HCT116 (cell line): ENCODE data around the gene SERTAD3. TPM values are rescaled to one million over a fixed set of nuclear protein-coding genes. Genes with fewer than 3 reads are reported as not detected.

Source experiments
- ATAC-seq: fragments of 200-7000 bp; cut with Tn5 transposase; 2 replicates; pipeline ENCODE4 v1.9.1; 2020; ENCODE audit warnings: mild to moderate bottlenecking, moderate library complexity
- BruUV-seq: library from RNA; stranded (reverse); fragments of 400-500 nt; replicated peaks from 2 replicates; lab custom pipeline; 2021; lab: Mats Ljungman, UMichigan
- CTCF ChIA-PET: fragments of 300-600 bp; sonication (Branson Sonifier 250); formaldehyde crosslinking; loops from one replicate; lab custom pipeline; 2021; ENCODE audit warnings: antibody characterized with exemption; lab: Charles Lee
- POLR2A ChIA-PET: fragments of 300-600, 350-600 bp; sonication (Branson Sonifier 250); formaldehyde crosslinking; loops from one replicate; lab custom pipeline; 2021; ENCODE audit warnings: antibody characterized with exemption; lab: Charles Lee
- RAD21 ChIA-PET, 2 experiments: fragments of 300-600 bp; sonication (Branson Sonifier 250); formaldehyde crosslinking; loops; one replicate each; lab custom pipeline; 2023; ENCODE audit warnings: low total read pairs in 2 of 2; ENCODE audit not compliant: uncharacterized antibody in 2 of 2, unreplicated experiment in 2 of 2, low non-redundant PET in 1 of 2; lab: Charles Lee
- DNase-seq: peaks from one replicate; pipeline ENCODE4 v3.0.0-alpha.2; 2010; ENCODE audit warnings: low read depth, low spot score
- H2AFZ ChIP-seq: fragments of 200-600 bp; shearing (Covaris generic), sonication (generic); 2 replicates; pipeline ENCODE4 v1.6.1; 2017; ENCODE audit warnings: low read depth, mixed run types, mixed read lengths, antibody characterized with exemption, low read length; ENCODE audit not compliant: poor library complexity, severe bottlenecking
- H3K27ac ChIP-seq: 2 replicates; pipeline ENCODE4 v1.5.1; 2012; ENCODE audit warnings: low read depth, low read length
- H3K27me3 ChIP-seq: fragments of 200-600 bp; sonication (generic); 2 replicates; pipeline ENCODE4 v1.6.1; 2016; ENCODE audit warnings: mixed run types, low read length, mixed read lengths; ENCODE audit not compliant: insufficient read depth
- H3K36me3 ChIP-seq, 2 experiments: fragments of 200-500 bp in 1 of 2; fragments of 200-600 bp in 1 of 2; sonication (Bioruptor generic) in 1 of 2; sonication (generic) in 1 of 2; 2 replicates each; pipeline versions ENCODE4 v1.5.1 to v1.6.1; 2014 to 2016; ENCODE audit warnings: low read length in 2 of 2, inconsistent platforms in 1 of 2, mixed read lengths in 1 of 2, mixed run types in 1 of 2; ENCODE audit not compliant: insufficient read depth in 2 of 2, control insufficient read depth in 1 of 2
- H3K4me1 ChIP-seq, 2 experiments: fragments of 200-600 bp in 1 of 2; sonication (generic) in 1 of 2; 2 replicates each; pipeline versions ENCODE4 v1.5.1 to v1.6.1; 2012 to 2017; ENCODE audit warnings: low read length in 2 of 2, inconsistent platforms in 1 of 2, mild to moderate bottlenecking in 1 of 2, mixed read lengths in 1 of 2, mixed run types in 1 of 2, moderate library complexity in 1 of 2; ENCODE audit not compliant: insufficient read depth in 2 of 2, control insufficient read depth in 1 of 2
- H3K4me2 ChIP-seq: fragments of 200-600 bp; sonication (generic); 2 replicates; pipeline ENCODE4 v1.6.1; 2017; ENCODE audit warnings: mixed run types, low read length, mixed read lengths
- H3K4me3 ChIP-seq, 2 experiments: fragments of 200-600 bp in 1 of 2; sonication (generic) in 1 of 2; replicated peaks in 1 of 2; 2 replicates each; pipeline ENCODE4 v1.5.1; 2011 to 2016; ENCODE audit warnings: low read length in 2 of 2, control low read depth in 1 of 2, low read depth in 1 of 2, mild to moderate bottlenecking in 1 of 2, mixed read lengths in 1 of 2, mixed run types in 1 of 2
- H3K79me2 ChIP-seq: fragments of 200-600 bp; sonication (generic); 2 replicates; pipeline ENCODE4 v1.6.1; 2017; ENCODE audit warnings: mild to moderate bottlenecking, mixed run types, low read length, moderate library complexity, mixed read lengths; ENCODE audit not compliant: insufficient read depth
- H3K9ac ChIP-seq: fragments of 200-600 bp; sonication (generic); 2 replicates; pipeline ENCODE4 v1.6.1; 2016; ENCODE audit warnings: low read length, mixed read lengths
- H3K9me2 ChIP-seq: fragments of 200-600 bp; sonication (generic), shearing (Covaris generic); 2 replicates; pipeline ENCODE4 v1.6.1; 2017; ENCODE audit warnings: mixed run types, mild to moderate bottlenecking, moderate library complexity; ENCODE audit not compliant: insufficient read depth
- H3K9me3 ChIP-seq, 2 experiments: fragments of 200-500 bp in 1 of 2; fragments of 200-600 bp in 1 of 2; sonication (Bioruptor generic) in 1 of 2; sonication (generic) in 1 of 2; 2 replicates each; pipeline ENCODE4 v1.6.1; 2014 to 2017; ENCODE audit warnings: low read length in 2 of 2, mixed read lengths in 2 of 2, inconsistent platforms in 1 of 2, low read depth in 1 of 2, mild to moderate bottlenecking in 1 of 2, mixed run types in 1 of 2, moderate library complexity in 1 of 2; ENCODE audit not compliant: control insufficient read depth in 1 of 2, insufficient read depth in 1 of 2
- H4K20me1 ChIP-seq: fragments of 200-600 bp; sonication (generic), shearing (Covaris generic); 2 replicates; pipeline ENCODE4 v1.6.1; 2017; ENCODE audit warnings: mixed run types, mild to moderate bottlenecking, moderate library complexity; ENCODE audit not compliant: insufficient read depth
- CBX3 ChIP-seq: IDR thresholded peaks from 2 replicates; pipeline ENCODE4 v1.6.1; 2012; ENCODE audit warnings: low read depth
- ELF1 ChIP-seq: IDR thresholded peaks from 2 replicates; pipeline ENCODE4 v1.6.1; 2012; ENCODE audit warnings: low read depth, borderline replicate concordance
- EZH2 ChIP-seq: fragments of 200-600 bp; sonication (generic); IDR thresholded peaks from 2 replicates; pipeline ENCODE4 v1.6.1; 2017; ENCODE audit warnings: antibody characterized with exemption, mixed run types
- EZH2phosphoT487 ChIP-seq: fragments of 200-600 bp; IDR thresholded peaks from 2 replicates; pipeline ENCODE4 v1.6.1; 2018; ENCODE audit warnings: antibody characterized with exemption, borderline replicate concordance
- JUND ChIP-seq: IDR thresholded peaks from 2 replicates; pipeline ENCODE4 v1.6.1; 2012
- POLR2A ChIP-seq: IDR thresholded peaks from 2 replicates; pipeline ENCODE4 v1.7.0; 2011; ENCODE audit warnings: borderline replicate concordance; ENCODE audit not compliant: insufficient read depth, insufficient read length; ENCODE audit errors: extremely low read depth
- SP1 ChIP-seq: IDR thresholded peaks from 2 replicates; pipeline ENCODE4 v1.6.1; 2012; ENCODE audit warnings: low read depth
- YY1 ChIP-seq: IDR thresholded peaks from 2 replicates; pipeline ENCODE4 v1.6.1; 2011; ENCODE audit warnings: low read length, low read depth, moderate library complexity, mild to moderate bottlenecking; ENCODE audit not compliant: insufficient replicate concordance; ENCODE audit errors: extremely low read depth
- ZNF274 ChIP-seq: fragments of 200-500 bp; sonication (Bioruptor generic); IDR thresholded peaks from 2 replicates; pipeline ENCODE4 v1.6.1; 2014; ENCODE audit warnings: mild to moderate bottlenecking, low read depth, low read length, inconsistent platforms
- intact Hi-C: fragments of 100-400 bp; cut with micrococcal nuclease; formaldehyde crosslinking; loops from 2 replicates; pipeline ENCODE4 v1.10.0; 2022
- total RNA-seq: library from RNA; stranded (reverse); gene quantifications from one replicate; pipeline ENCODE4 v1.2.1, GENCODE V29; 2021; ENCODE audit not compliant: unreplicated experiment
- TF ChIP-seq, protein P1 (sequence below), 3 experiments: fragments of 200-600 bp in 1 of 3; sonication (generic) in 1 of 3; IDR thresholded peaks in 2 of 3; conservative IDR thresholded peaks in 1 of 3; 2 replicates each; pipeline ENCODE4 v1.5.1; 2012 to 2017; ENCODE audit warnings: low read depth in 2 of 3, low read length in 2 of 3, antibody characterized with exemption in 1 of 3, borderline replicate concordance in 1 of 3, control low read depth in 1 of 3, mild to moderate bottlenecking in 1 of 3, mixed read lengths in 1 of 3, mixed run types in 1 of 3, moderate library complexity in 1 of 3; ENCODE audit not compliant: insufficient read depth in 1 of 3

SERTAD3 gene
- total RNA-seq, 1 experiment from 2014 or later: 32.4 TPM

DNA sequence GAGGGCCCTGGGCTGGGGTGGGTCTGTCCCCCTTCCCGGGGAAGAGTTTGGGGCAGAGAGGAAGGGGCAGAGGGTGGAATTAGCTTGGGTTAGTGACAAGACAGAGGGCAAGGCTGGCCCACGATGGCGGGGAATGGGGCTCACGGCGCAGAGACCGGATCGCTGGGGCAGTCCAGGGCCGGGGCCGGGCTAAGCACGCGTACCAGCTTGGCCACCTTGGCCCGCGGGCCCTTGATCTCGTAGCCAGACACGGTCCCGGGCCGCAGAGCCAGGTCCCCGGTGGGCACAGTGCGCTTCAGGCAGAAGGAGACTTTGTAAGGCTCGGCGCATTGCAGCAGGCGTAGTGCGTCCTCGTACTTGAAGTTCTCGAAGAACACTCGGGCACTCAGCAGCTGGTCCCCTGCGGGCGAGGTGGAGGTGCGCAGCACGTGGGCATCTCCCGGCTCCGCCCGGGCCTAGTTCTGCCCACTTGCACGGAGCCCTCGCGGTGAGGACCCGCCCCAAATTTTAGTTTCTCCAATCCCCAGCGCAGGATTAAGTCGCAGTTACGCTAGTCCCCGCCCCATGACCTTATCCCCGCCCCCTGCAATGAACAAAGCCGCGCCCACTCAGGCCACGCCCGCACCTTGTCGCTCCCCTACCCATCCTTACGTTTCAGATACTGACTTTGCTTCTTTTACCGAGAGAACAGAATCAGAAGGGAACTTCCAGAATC, 45.6 kb downstream of the SERTAD3 start:
- Histone ChIP-seq H2AFZ (no peak overlapping the region), H3K4me1 (peaks cover 5 to 26% of the 10 kb centered on the region in 2 experiments; a peak in 3 of 4 replicates), H3K27ac (no peak overlapping the region), H3K9ac (no peak overlapping the region), H3K79me2 (no peaks in the 10 kb centered on the region), H4K20me1 (no peaks in the 10 kb centered on the region), H3K4me2 (no peak overlapping the region), H3K36me3 (no peaks in the 10 kb centered on the region), H3K9me2 (no peaks in the 10 kb centered on the region), H3K9me3 (no peaks in the 10 kb centered on the region), H3K4me3 (no peak overlapping the region), H3K27me3 (no peaks in the 10 kb centered on the region)
- ATAC-seq (peak; percentile 23), DNase-seq (no peak)
- intact Hi-C loops: no loop called here
- ChIA-PET POLR2A (no interaction called here), CTCF (no interaction called here), RAD21 (no interaction called here)
- no peak for TF ChIP-seq POLR2A
- TF ChIP-seq EZH2: no peak
- TF ChIP-seq SP1: no peak
- TF ChIP-seq JUND: no peak
- no peak for TF ChIP-seq EZH2phosphoT487
- TF ChIP-seq ZNF274: no peak
- no peak for TF ChIP-seq YY1
- TF ChIP-seq, protein P1, sequence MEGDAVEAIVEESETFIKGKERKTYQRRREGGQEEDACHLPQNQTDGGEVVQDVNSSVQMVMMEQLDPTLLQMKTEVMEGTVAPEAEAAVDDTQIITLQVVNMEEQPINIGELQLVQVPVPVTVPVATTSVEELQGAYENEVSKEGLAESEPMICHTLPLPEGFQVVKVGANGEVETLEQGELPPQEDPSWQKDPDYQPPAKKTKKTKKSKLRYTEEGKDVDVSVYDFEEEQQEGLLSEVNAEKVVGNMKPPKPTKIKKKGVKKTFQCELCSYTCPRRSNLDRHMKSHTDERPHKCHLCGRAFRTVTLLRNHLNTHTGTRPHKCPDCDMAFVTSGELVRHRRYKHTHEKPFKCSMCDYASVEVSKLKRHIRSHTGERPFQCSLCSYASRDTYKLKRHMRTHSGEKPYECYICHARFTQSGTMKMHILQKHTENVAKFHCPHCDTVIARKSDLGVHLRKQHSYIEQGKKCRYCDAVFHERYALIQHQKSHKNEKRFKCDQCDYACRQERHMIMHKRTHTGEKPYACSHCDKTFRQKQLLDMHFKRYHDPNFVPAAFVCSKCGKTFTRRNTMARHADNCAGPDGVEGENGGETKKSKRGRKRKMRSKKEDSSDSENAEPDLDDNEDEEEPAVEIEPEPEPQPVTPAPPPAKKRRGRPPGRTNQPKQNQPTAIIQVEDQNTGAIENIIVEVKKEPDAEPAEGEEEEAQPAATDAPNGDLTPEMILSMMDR (IDR thresholded peaks at IDR 0.05 in 2 of 3, conservative IDR thresholded peaks at IDR 0.05 in 1 of 3; ENCODE audit: borderline replicate concordance in 1 of 3, insufficient read depth in 1 of 3, low read depth in 2 of 3, low read length in 2 of 3): no peak
- no peak for TF ChIP-seq ELF1
- no peak for TF ChIP-seq CBX3
- no TSS peak for BruUV-seq
